Liver (tissue), 9 donors: ENCODE data around the gene STXBP4. TPM values are rescaled to one million over a fixed set of nuclear protein-coding genes. Genes with fewer than 3 reads are reported as not detected.

Experiments used
- DNase-seq: peaks from one replicate; pipeline ENCODE4 v3.0.0-alpha.2; 2017; ENCODE audit warnings: low spot score
- H3K27ac ChIP-seq, 2 donors: one replicate each; pipeline ENCODE4 v1.7.0; 2013; ENCODE audit warnings: inconsistent platforms in 2 of 2, low read length in 2 of 2, control low read depth in 1 of 2, low read depth in 1 of 2, mild to moderate bottlenecking in 1 of 2
- H3K27me3 ChIP-seq, 4 donors: one replicate each; pipeline versions ENCODE4 v1.6.1 to v1.7.0; 2013; ENCODE audit warnings: low read length in 3 of 4, inconsistent platforms in 1 of 4, mild to moderate bottlenecking in 1 of 4, moderate library complexity in 1 of 4; ENCODE audit not compliant: control insufficient read depth in 4 of 4, insufficient read depth in 4 of 4
- H3K36me3 ChIP-seq, 4 donors: one replicate each; pipeline versions ENCODE4 v1.6.1 to v1.7.0; 2013; ENCODE audit warnings: low read length in 3 of 4, mild to moderate bottlenecking in 3 of 4, low read depth in 1 of 4, moderate library complexity in 1 of 4; ENCODE audit not compliant: control insufficient read depth in 4 of 4, insufficient read depth in 3 of 4
- H3K4me1 ChIP-seq, 4 donors: one replicate each; pipeline versions ENCODE4 v1.6.1 to v1.7.0; 2013; ENCODE audit warnings: low read length in 3 of 4, mild to moderate bottlenecking in 3 of 4, moderate library complexity in 1 of 4; ENCODE audit not compliant: control insufficient read depth in 4 of 4, insufficient read depth in 4 of 4
- H3K4me3 ChIP-seq, 3 donors: one replicate each; pipeline versions ENCODE4 v1.6.1 to v1.7.0; 2013; ENCODE audit warnings: low read length in 3 of 3, control low read depth in 1 of 3, low read depth in 1 of 3, mild to moderate bottlenecking in 1 of 3
- H3K9ac ChIP-seq, 2 donors: one replicate each; pipeline ENCODE4 v1.7.0; 2013; ENCODE audit warnings: low read length in 2 of 2, mild to moderate bottlenecking in 2 of 2, moderate library complexity in 2 of 2, control low read depth in 1 of 2, low read depth in 1 of 2
- H3K9me3 ChIP-seq, 4 donors: one replicate each; pipeline versions ENCODE4 v1.6.1 to v1.7.0; 2013; ENCODE audit warnings: low read length in 3 of 4; ENCODE audit not compliant: control insufficient read depth in 4 of 4
- EGR1 ChIP-seq, 2 donors: IDR thresholded peaks; 2 replicates each; pipeline ENCODE4 v1.6.1; 2016 to 2018; ENCODE audit warnings: antibody characterized with exemption in 2 of 2, low read depth in 2 of 2
- FOXA1 ChIP-seq: IDR thresholded peaks from 2 replicates; pipeline ENCODE4 v1.6.1; 2016; ENCODE audit warnings: antibody characterized with exemption
- FOXA2 ChIP-seq: IDR thresholded peaks from 2 replicates; pipeline ENCODE4 v1.6.1; 2016; ENCODE audit warnings: antibody characterized with exemption
- GABPA ChIP-seq, 2 donors: IDR thresholded peaks in 1 of 2; conservative IDR thresholded peaks in 1 of 2; 2 replicates each; pipeline ENCODE4 v1.6.1; 2016; ENCODE audit warnings: antibody characterized with exemption in 2 of 2, mild to moderate bottlenecking in 1 of 2, moderate library complexity in 1 of 2
- HNF4A ChIP-seq, 2 donors: conservative IDR thresholded peaks; 2 replicates each; pipeline ENCODE4 v1.6.1; 2016; ENCODE audit warnings: antibody characterized with exemption in 2 of 2, mild to moderate bottlenecking in 2 of 2
- HNF4G ChIP-seq: IDR thresholded peaks from 2 replicates; pipeline ENCODE4 v1.6.1; 2016; ENCODE audit warnings: antibody characterized with exemption
- JUND ChIP-seq, 2 donors: IDR thresholded peaks; 2 replicates each; pipeline ENCODE4 v1.6.1; 2016; ENCODE audit warnings: antibody characterized with exemption in 2 of 2
- NR2F2 ChIP-seq: IDR thresholded peaks from 2 replicates; pipeline ENCODE4 v1.6.1; 2016; ENCODE audit warnings: antibody characterized with exemption
- TAF1 ChIP-seq: conservative IDR thresholded peaks from 2 replicates; pipeline ENCODE4 v1.6.1; 2016; ENCODE audit warnings: antibody characterized with exemption, mild to moderate bottlenecking
- YY1 ChIP-seq: IDR thresholded peaks from 2 replicates; pipeline ENCODE4 v1.6.1; 2016; ENCODE audit warnings: antibody characterized with exemption, mild to moderate bottlenecking
- WGBS: extraction: QIAGEN DNeasy Blood & Tissue Kit; methylation state at CpG from one replicate; pipeline ENCODE4 v1.1.7; 2013; 5-methylcytosine and 5-hydroxymethylcytosine counted together
- polyA plus RNA-seq, 2 donors: library from polyadenylated mRNA; stranded (reverse) in 1 of 2; unstranded in 1 of 2; fragments of 200-250 nt in 1 of 2; fragments of >200 nt in 1 of 2; fragmentation: Nextera tagmentation in 1 of 2; extraction: Ambion mirVana in 1 of 2; gene quantifications; one replicate each; pipeline versions ENCODE4 v1.2.1 to v1.2.3, GENCODE V29; 2013 to 2015
- total RNA-seq, 2 donors: library from RNA; depleted of rRNA; stranded (reverse); fragments of >200 nt; gene quantifications; one replicate each; pipeline ENCODE4 v1.2.3, GENCODE V29; 2014
- TF ChIP-seq, protein P1 (sequence below): IDR thresholded peaks from 2 replicates; pipeline ENCODE4 v1.6.1; 2016; ENCODE audit warnings: antibody characterized with exemption
- TF ChIP-seq, protein P2 (sequence below): IDR thresholded peaks from 2 replicates; pipeline ENCODE4 v1.6.1; 2016; ENCODE audit warnings: antibody characterized with exemption
- TF ChIP-seq, protein P3 (sequence below): IDR thresholded peaks from 2 replicates; pipeline ENCODE4 v1.6.1; 2016; ENCODE audit warnings: antibody characterized with exemption, mild to moderate bottlenecking
- TF ChIP-seq, protein P4 (sequence below): fragments of 150-350 bp; IDR thresholded peaks from 2 replicates; pipeline ENCODE4 v1.5.1; 2017; ENCODE audit warnings: improper control_type of control experiment, low read depth, low read length; ENCODE audit not compliant: missing input control
- donor health status: healthy.
- donor health status: healthy.
- donor health status: healthy.
- donor health status: healthy.
- donor health status: healthy.

STXBP4 gene
- total and polyA plus RNA-seq, 4 donors = 1.5 to 12.6 (median 3.5) TPM

DNA sequence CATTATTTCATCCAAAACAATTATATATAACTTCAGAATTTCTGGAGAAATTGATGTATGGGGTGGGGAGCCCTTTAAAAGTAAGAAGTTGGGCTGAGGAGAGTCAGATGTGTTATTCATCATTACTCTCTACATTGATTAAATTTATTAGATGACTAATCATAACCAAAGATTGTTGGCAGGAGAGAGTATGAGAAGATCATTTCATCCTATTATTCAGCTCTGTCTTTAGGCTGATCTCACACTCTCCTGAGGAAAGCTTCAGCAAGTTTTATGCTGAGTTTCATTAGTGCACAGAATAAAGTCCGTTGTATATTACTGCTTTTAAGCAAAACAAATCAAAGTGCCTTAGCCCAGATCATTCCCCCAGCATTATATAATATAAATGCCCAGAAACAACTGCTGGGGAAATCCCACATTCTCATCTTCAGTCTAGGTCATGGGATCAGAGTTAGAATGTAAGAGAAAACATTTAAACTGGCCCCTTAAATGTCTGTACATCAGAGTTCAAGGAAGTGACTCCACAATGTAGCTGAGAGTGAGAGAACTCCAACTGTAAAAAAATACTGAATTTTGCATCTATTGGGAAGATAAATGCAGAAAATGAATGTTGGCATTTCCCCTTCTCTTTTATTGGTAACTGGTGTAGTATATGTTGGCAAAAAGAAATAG is 166.1 kb downstream of the STXBP4 start:
- no peak for DNase-seq
- H3K4me1 ChIP-seq = no peaks in the 10 kb centered on the region
- H3K27ac ChIP-seq = no peak overlapping the region
- H3K9ac ChIP-seq = no peak overlapping the region
- H3K27me3 ChIP-seq = no peaks in the 10 kb centered on the region
- no peaks in the 10 kb centered on the region for H3K9me3 ChIP-seq
- no peak overlapping the region for H3K4me3 ChIP-seq
- 91% methylated on average over 1 of the region's 1 CpG for WGBS
- TF ChIP-seq, protein P1, sequence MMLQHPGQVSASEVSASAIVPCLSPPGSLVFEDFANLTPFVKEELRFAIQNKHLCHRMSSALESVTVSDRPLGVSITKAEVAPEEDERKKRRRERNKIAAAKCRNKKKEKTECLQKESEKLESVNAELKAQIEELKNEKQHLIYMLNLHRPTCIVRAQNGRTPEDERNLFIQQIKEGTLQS = no peak
- TF ChIP-seq HNF4A (conservative IDR thresholded peaks at IDR 0.05) = no peak
- no peak for TF ChIP-seq GABPA (IDR thresholded peaks at IDR 0.05 in 1 of 2, conservative IDR thresholded peaks at IDR 0.05 in 1 of 2)
- no peak for TF ChIP-seq TAF1
- TF ChIP-seq HNF4G = no peak
- no peak for TF ChIP-seq EGR1 (IDR thresholded peaks at IDR 0.05; ENCODE audit: low read depth in 2 of 2)
- TF ChIP-seq, protein P2, sequence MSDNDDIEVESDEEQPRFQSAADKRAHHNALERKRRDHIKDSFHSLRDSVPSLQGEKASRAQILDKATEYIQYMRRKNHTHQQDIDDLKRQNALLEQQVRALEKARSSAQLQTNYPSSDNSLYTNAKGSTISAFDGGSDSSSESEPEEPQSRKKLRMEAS = no peak
- TF ChIP-seq JUND (IDR thresholded peaks at IDR 0.05) = no peak
- no peak for TF ChIP-seq FOXA1
- TF ChIP-seq, protein P3, sequence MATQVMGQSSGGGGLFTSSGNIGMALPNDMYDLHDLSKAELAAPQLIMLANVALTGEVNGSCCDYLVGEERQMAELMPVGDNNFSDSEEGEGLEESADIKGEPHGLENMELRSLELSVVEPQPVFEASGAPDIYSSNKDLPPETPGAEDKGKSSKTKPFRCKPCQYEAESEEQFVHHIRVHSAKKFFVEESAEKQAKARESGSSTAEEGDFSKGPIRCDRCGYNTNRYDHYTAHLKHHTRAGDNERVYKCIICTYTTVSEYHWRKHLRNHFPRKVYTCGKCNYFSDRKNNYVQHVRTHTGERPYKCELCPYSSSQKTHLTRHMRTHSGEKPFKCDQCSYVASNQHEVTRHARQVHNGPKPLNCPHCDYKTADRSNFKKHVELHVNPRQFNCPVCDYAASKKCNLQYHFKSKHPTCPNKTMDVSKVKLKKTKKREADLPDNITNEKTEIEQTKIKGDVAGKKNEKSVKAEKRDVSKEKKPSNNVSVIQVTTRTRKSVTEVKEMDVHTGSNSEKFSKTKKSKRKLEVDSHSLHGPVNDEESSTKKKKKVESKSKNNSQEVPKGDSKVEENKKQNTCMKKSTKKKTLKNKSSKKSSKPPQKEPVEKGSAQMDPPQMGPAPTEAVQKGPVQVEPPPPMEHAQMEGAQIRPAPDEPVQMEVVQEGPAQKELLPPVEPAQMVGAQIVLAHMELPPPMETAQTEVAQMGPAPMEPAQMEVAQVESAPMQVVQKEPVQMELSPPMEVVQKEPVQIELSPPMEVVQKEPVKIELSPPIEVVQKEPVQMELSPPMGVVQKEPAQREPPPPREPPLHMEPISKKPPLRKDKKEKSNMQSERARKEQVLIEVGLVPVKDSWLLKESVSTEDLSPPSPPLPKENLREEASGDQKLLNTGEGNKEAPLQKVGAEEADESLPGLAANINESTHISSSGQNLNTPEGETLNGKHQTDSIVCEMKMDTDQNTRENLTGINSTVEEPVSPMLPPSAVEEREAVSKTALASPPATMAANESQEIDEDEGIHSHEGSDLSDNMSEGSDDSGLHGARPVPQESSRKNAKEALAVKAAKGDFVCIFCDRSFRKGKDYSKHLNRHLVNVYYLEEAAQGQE = no peak
- TF ChIP-seq FOXA2 = no peak
- TF ChIP-seq, protein P4, sequence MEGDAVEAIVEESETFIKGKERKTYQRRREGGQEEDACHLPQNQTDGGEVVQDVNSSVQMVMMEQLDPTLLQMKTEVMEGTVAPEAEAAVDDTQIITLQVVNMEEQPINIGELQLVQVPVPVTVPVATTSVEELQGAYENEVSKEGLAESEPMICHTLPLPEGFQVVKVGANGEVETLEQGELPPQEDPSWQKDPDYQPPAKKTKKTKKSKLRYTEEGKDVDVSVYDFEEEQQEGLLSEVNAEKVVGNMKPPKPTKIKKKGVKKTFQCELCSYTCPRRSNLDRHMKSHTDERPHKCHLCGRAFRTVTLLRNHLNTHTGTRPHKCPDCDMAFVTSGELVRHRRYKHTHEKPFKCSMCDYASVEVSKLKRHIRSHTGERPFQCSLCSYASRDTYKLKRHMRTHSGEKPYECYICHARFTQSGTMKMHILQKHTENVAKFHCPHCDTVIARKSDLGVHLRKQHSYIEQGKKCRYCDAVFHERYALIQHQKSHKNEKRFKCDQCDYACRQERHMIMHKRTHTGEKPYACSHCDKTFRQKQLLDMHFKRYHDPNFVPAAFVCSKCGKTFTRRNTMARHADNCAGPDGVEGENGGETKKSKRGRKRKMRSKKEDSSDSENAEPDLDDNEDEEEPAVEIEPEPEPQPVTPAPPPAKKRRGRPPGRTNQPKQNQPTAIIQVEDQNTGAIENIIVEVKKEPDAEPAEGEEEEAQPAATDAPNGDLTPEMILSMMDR = no peak
- no peaks in the 10 kb centered on the region for H3K36me3 ChIP-seq

DNA sequence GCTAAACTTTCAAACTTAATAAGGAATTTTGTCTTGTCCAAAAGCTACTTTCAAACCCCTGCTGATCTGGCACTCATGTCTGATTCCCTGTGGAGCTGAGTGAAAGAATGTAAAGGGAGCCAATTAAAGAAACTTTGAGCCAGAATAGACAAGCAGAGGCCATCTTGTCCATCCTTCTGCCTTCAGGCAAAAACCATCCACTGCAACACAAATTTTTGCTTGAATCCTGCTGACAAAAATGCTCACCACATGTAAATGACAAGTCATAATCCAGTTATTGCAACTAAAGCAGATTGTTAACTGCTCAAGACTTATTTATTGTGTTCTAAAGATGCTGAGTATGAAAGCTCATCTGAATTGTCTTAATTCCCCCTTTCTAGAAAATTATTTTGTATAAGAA is 172.2 kb downstream of the STXBP4 start:
- no peak overlapping the region for H3K9ac ChIP-seq
- no peaks in the 10 kb centered on the region for H3K4me1 ChIP-seq
- no peak overlapping the region for H3K4me3 ChIP-seq
- H3K27ac ChIP-seq = no peak overlapping the region
- H3K9me3 ChIP-seq = no peaks in the 10 kb centered on the region
- no peaks in the 10 kb centered on the region for H3K27me3 ChIP-seq
- DNase-seq = no peak
- TF ChIP-seq NR2F2 (no peak), YY1 (no peak), GABPA (IDR thresholded peaks at IDR 0.05 in 1 of 2, conservative IDR thresholded peaks at IDR 0.05 in 1 of 2) (no peak)
- no peaks in the 10 kb centered on the region for H3K36me3 ChIP-seq
